ENCODE results near the gene RSAD1. TPM values are rescaled to one million over a fixed set of nuclear protein-coding genes. Genes with fewer than 3 reads are reported as not detected.

The RSAD1 gene
- total RNA-seq, 1 donor from 2014 or later = 34.3 TPM

- no peaks in the 10 kb centered on the region for H3K36me3 ChIP-seq
- no peak for TF ChIP-seq CTCF (IDR thresholded peaks at IDR 0.05)
- no peak overlapping the region for H3K27ac ChIP-seq
- H3K4me1 ChIP-seq = no peaks in the 10 kb centered on the region
- no peaks in the 10 kb centered on the region for H3K27me3 ChIP-seq
- DNase-seq (no peak), ATAC-seq (no peak)
- intact Hi-C loops (cut with DNase I) = no loop called here
- no peaks in the 10 kb centered on the region for H3K9me3 ChIP-seq
- H3K4me3 ChIP-seq = no peak overlapping the region
Measured at GRCh38 chr17:50495217-50495823, 16.7 kb downstream of the RSAD1 start.

- ATAC-seq (no peak), DNase-seq (no peak)
- Histone ChIP-seq H3K36me3 (no peaks in the 10 kb centered on the region), H3K4me3 (no peak overlapping the region), H3K9me3 (no peaks in the 10 kb centered on the region), H3K4me1 (no peaks in the 10 kb centered on the region), H3K27ac (no peak overlapping the region), H3K27me3 (no peaks in the 10 kb centered on the region)
- intact Hi-C loops (cut with DNase I) = no loop called here
- no peak for TF ChIP-seq CTCF (IDR thresholded peaks at IDR 0.05)
Measured at GRCh38 chr17:50495918-50496317, 17.3 kb downstream of the RSAD1 start.

GRCh38 chr17:50498021-50498874 lies 19.6 kb downstream of the RSAD1 start:
- Histone ChIP-seq H3K27ac (no peak overlapping the region), H3K4me3 (no peak overlapping the region), H3K36me3 (no peaks in the 10 kb centered on the region), H3K4me1 (no peaks in the 10 kb centered on the region), H3K27me3 (no peaks in the 10 kb centered on the region), H3K9me3 (no peaks in the 10 kb centered on the region)
- TF ChIP-seq CTCF (IDR thresholded peaks at IDR 0.05) = no peak
- intact Hi-C loops (cut with DNase I) = no loop called here
- ATAC-seq (peak; percentile 90), DNase-seq (no peak)

- Histone ChIP-seq H3K4me1 (no peaks in the 10 kb centered on the region), H3K9me3 (no peaks in the 10 kb centered on the region), H3K27me3 (no peaks in the 10 kb centered on the region), H3K27ac (no peak overlapping the region), H3K36me3 (no peaks in the 10 kb centered on the region), H3K4me3 (no peak overlapping the region)
- intact Hi-C loops (cut with DNase I) = no loop called here
- DNase-seq (no peak), ATAC-seq (no peak)
- TF ChIP-seq CTCF (IDR thresholded peaks at IDR 0.05) = no peak
Measured at GRCh38 chr17:50499270-50499669, 20.6 kb downstream of the RSAD1 start.

GRCh38 chr17:50499721-50500120 lies 21.1 kb downstream of the RSAD1 start:
- intact Hi-C loops (cut with DNase I) = no loop called here
- no peaks in the 10 kb centered on the region for H3K9me3 ChIP-seq
- H3K4me3 ChIP-seq = no peak overlapping the region
- H3K27me3 ChIP-seq = no peaks in the 10 kb centered on the region
- no peaks in the 10 kb centered on the region for H3K4me1 ChIP-seq
- H3K36me3 ChIP-seq = no peaks in the 10 kb centered on the region
- ATAC-seq = no peak
- DNase-seq = no peak
- TF ChIP-seq CTCF (IDR thresholded peaks at IDR 0.05) = no peak
- no peak overlapping the region for H3K27ac ChIP-seq

Measured in upper lobe of right lung (tissue), 1 donor.